ENCODE results near the gene ANKLE1. TPM values are rescaled to one million over a fixed set of nuclear protein-coding genes. Genes with fewer than 3 reads are reported as not detected.

Gene ANKLE1, protein sequence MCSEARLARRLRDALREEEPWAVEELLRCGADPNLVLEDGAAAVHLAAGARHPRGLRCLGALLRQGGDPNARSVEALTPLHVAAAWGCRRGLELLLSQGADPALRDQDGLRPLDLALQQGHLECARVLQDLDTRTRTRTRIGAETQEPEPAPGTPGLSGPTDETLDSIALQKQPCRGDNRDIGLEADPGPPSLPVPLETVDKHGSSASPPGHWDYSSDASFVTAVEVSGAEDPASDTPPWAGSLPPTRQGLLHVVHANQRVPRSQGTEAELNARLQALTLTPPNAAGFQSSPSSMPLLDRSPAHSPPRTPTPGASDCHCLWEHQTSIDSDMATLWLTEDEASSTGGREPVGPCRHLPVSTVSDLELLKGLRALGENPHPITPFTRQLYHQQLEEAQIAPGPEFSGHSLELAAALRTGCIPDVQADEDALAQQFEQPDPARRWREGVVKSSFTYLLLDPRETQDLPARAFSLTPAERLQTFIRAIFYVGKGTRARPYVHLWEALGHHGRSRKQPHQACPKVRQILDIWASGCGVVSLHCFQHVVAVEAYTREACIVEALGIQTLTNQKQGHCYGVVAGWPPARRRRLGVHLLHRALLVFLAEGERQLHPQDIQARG
- total RNA-seq (0.26 TPM), polyA plus RNA-seq (0.66 TPM)

DNA sequence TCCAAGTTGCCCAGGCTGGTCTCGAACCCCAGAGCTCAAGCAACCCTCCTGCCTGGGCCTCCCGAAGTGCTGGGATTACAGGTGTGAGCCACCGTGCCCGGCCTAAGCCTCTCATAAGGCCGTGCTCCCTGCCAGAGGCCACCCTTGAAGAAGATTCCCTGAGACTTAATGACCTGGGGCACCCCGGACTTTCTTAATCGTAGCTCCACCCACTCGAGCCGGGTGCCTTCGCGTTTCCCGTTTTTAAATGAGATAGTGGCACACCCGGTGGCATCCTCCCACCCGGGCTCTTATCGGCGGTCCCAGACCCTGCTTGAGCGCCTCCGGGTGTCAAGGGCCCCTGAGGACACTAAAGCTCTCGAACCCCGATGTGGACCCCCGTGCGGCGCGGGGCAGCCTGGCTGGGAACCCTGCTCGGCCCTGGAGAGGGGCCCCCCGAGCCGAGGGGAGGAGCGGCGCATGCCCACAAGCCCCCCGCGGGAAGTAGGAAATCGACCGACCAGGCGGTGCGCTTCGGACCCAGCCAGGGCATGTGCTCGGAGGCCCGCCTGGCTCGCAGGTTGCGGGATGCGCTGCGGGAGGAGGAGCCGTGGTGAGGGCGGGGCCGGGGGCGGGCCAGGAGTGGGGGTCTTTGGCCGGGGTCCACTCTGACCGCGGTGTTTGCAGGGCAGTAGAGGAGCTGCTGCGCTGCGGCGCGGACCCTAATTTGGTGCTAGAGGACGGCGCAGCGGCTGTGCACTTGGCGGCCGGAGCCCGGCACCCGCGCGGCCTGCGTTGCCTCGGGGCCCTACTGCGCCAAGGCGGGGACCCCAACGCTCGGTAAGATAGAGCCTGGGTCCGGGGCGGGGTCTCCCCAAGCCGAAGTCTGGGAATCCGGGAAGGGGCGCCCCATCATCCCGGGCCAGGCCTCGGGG lies at the start of gene ANKLE1:
TSS of gene ANKLE1 (plus strand) at position 511 of the 914 bp plus-strand sequence. CDS start at position 531, 20 bp downstream.
- peak within 1 kb of the TSS; percentile 6 for H3K4me3 ChIP-seq (ENCODE audit: low read depth, low read length)
- no peaks in the 10 kb centered on the region for H3K36me3 ChIP-seq (ENCODE audit: insufficient read depth)
- no peaks in the 10 kb centered on the region for H3K4me1 ChIP-seq (ENCODE audit: insufficient read depth)
- 6% methylated on average over 75 of the region's 75 CpGs for WGBS
- no peak within 1 kb of the TSS for H3K27ac ChIP-seq (ENCODE audit: low read depth)
- no peak for DNase-seq (ENCODE audit: extremely low spot score)

DNA sequence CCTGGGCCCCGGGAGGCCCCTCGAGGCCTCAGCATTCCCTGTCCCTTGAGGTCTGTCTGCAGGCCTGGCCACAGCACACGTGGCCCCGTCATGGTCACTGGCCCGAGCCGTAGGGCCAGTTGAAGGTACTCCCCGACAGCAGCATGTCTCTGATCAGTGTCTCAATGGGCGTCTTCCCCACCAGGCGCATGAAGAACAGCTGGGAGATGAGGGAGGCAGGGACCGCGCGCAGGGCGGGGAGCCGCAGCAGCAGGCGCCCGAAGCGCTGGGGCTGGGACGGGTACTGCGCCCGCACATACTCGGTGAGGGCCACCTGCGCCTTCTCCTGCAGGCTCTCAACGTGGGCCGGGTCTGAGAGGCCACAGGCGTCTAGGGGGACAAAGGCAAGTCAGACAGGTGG lies 49.4 kb upstream of the ANKLE1 start:
- Histone ChIP-seq H3K4me3 (ENCODE audit: low read depth, low read length) (no peak overlapping the region), H3K4me1 (ENCODE audit: insufficient read depth) (peaks cover 5% of the 10 kb centered on the region), H3K36me3 (ENCODE audit: insufficient read depth) (no peaks in the 10 kb centered on the region), H3K27ac (ENCODE audit: low read depth) (no peak overlapping the region)
- 91% methylated on average over 25 of the region's 25 CpGs for WGBS
- no peak for DNase-seq (ENCODE audit: extremely low spot score)

DNA sequence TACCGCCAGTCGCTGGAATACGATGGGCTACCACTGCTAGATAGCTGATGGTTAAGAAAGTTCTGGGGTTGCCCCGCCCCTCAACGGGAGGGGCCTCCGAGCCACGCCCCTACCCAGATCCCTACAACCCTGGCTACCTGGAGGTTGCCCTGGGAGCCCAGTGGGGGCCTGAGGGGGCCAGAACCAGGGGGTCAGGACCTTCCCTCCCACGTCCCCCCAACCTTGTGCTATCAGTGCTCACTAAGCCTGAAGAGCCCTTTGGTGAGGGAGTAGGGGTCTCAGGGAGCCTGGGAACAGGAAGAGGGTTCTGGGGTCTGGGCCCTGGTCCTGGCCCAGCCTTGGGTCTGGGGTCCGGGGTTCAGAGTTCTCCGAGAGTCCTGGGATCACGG lies 46.8 kb upstream of the ANKLE1 start:
- peak overlapping the region; percentile 57 for H3K4me3 ChIP-seq (ENCODE audit: low read depth, low read length)
- WGBS: 28% methylated on average over 11 of the region's 11 CpGs

DNA sequence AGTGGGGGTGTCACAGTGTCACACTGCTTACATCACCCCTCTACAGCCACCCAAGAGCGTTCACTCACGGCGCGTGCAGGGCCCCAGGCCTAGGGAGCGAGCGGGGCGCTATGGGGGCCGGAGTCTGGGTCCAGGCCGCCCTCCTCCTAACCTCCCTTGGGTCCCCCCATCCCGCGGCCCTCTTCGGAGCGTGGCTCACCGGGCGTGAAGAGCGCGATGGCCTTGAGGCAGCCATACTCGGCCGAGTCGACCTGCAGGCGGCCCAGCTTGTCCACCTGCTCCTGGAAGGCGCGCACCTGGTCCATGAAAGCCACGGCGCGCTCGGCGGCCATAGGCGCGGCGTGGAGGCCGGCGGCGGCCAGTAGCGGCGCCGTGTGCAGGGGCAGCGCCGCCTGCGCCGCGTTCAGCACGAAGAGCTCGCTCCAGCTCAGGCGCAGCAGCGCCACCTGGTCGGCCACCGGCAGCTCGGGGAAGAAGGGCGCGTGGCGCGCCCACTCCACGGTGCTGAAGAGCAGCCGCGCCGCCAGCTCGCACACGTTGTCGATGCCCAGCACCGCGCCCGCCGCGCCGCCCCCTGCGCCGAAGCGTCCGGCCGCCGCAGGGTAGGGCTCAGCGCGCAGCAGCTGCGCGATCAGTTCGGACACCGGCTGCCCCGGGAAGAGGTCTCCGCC lies 46.3 kb upstream of the ANKLE1 start:
- DNase-seq (ENCODE audit: extremely low spot score): no peak
- peak overlapping the region; percentile 57 for H3K4me3 ChIP-seq (ENCODE audit: low read depth, low read length)
- H3K36me3 ChIP-seq (ENCODE audit: insufficient read depth): no peaks in the 10 kb centered on the region
- 4% methylated on average over 80 of the region's 80 CpGs for WGBS
- peaks cover 5% of the 10 kb centered on the region for H3K4me1 ChIP-seq (ENCODE audit: insufficient read depth)
- peak overlapping the region; percentile 63 for H3K27ac ChIP-seq (ENCODE audit: low read depth)

More for the DNA sequence above, 46.8 kb upstream of the ANKLE1 start:
- Histone ChIP-seq H3K4me1 (ENCODE audit: insufficient read depth) (peaks cover 5% of the 10 kb centered on the region), H3K27ac (ENCODE audit: low read depth) (no peak overlapping the region), H3K36me3 (ENCODE audit: insufficient read depth) (no peaks in the 10 kb centered on the region)
- no peak for DNase-seq (ENCODE audit: extremely low spot score)

DNA sequence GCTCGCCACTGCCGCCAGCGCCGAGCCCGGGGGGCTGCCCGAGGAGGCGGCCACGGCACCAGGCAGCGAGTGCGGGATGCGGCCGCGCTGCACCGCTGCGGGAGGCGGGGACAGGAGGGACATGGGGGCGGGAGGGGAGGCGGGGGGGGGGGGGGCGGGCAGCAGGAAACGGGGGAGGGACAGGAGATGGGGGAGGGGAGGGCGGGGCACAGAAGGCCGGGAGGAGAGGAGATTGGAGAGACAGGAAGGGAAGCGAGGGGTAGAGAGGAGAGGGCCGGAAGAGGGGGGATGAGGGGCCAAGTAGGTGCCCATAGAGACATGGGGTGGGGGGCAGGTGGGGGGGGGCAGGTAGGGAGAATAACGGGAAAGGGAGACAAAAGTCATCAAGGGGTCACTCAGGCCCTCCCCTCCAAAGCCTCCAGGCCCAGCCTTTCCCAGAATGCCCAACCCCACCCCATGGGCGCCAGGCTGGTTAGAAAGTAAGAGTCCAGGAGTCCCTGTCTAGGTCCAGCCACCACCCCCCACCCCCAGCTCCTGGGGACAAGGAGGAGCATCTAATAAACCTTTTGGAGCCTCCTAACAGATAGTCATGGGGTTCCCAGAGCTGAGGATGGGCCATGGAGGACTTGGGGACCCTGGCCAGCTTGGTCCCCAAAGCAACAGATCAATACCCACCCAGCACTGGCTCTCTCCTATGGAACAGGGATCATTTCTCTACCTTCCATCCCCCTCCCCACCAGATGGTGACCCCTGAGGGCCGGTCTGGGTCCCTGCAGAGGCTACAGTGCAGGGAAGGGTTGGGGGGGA lies 45.5 kb upstream of the ANKLE1 start:
- Histone ChIP-seq H3K4me1 (ENCODE audit: insufficient read depth) (peaks cover 5% of the 10 kb centered on the region), H3K4me3 (ENCODE audit: low read depth, low read length) (peak overlapping the region; percentile 57), H3K36me3 (ENCODE audit: insufficient read depth) (no peaks in the 10 kb centered on the region), H3K27ac (ENCODE audit: low read depth) (peak overlapping the region; percentile 63)
- 7% methylated on average over 26 of the region's 27 CpGs for WGBS
- DNase-seq (ENCODE audit: extremely low spot score): no peak

DNA sequence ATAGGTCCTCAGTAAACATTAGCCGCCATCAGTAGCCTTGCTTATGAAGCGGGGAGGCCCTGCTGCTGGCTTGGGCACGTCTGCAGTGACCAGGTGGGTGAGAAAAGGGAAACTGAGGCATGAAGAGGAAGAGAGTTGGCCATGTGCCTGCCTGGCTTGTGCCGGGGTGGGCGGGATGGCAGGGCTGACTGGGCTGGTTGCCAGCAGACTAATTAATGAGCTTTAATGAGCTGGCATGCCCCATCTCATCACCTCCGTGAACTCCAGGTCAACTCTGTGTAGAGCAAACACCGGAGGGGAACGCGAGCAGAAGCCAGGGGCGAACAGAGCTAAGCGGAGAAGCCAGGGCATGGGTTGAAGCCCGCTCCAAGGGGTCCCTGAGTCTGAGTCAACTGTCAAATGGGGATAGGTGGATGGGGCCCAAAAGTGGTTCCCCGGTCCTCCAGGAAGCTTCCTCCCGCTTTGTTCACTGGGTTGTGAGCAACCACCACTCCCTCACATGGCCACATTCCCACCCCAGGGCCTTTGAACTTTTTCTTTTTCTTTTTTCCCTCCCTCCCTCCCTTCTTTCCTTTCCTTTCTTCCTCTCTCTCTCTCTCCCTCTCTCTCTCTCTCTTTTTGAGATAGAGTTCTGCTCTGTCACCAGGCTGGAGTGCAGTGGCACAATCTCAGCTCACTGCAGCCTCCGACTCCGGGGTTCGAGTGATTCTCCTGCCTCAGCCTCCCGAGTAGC lies 44.7 kb upstream of the ANKLE1 start:
- peaks cover 5% of the 10 kb centered on the region for H3K4me1 ChIP-seq (ENCODE audit: insufficient read depth)
- no peak for DNase-seq (ENCODE audit: extremely low spot score)
- 84% methylated on average over 18 of the region's 18 CpGs for WGBS
- no peak overlapping the region for H3K27ac ChIP-seq (ENCODE audit: low read depth)
- no peak overlapping the region for H3K4me3 ChIP-seq (ENCODE audit: low read depth, low read length)
- no peaks in the 10 kb centered on the region for H3K36me3 ChIP-seq (ENCODE audit: insufficient read depth)

DNA sequence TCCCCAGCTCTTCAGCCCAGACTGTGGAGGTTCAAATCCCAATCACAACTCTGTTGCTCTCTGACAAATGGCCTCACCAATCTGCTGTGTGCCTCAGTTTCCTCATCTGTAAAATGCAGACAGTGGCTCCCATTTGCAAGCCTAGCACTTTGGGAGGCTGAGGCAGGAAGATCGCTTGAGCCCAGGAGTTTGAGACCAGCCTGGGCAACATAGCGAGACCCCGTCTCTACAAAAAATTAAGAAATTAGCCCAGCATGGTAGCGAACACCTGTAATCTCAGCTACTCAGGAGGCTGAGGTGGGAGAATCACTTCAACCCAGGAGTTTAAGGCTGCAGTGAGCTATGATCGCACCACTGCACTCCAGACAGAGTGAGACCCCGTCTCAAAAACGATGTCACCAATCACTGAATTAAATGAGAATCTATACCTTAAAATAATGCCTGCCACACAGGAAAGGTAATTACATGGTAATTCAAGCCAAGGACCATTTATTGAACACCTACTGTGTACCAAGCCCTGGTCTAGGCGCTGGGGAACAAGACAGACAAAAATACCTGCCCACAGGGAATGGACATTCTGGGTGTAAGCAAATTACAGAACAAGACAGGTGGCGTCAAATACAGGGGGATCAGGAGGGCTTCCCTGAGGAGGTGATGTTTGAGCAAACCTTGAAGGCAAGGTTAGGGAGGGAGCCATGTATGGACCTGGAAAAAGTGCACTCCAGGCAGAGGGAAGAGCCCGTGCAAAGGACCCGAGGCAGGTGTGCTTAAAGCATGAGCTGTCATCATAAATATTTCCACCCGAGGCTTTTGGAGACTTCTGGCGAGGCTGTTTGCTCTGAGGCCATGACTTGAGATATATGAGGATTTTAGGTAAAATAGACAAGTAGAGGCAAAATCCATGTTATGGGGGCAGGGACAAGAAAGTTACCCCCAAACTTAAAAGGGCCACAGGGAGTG lies 43.7 kb upstream of the ANKLE1 start:
- Histone ChIP-seq H3K27ac (ENCODE audit: low read depth) (no peak overlapping the region), H3K4me1 (ENCODE audit: insufficient read depth) (peaks cover 5% of the 10 kb centered on the region), H3K36me3 (ENCODE audit: insufficient read depth) (no peaks in the 10 kb centered on the region), H3K4me3 (ENCODE audit: low read depth, low read length) (no peak overlapping the region)
- DNase-seq (ENCODE audit: extremely low spot score): no peak
- 92% methylated on average over 13 of the region's 13 CpGs for WGBS

DNA sequence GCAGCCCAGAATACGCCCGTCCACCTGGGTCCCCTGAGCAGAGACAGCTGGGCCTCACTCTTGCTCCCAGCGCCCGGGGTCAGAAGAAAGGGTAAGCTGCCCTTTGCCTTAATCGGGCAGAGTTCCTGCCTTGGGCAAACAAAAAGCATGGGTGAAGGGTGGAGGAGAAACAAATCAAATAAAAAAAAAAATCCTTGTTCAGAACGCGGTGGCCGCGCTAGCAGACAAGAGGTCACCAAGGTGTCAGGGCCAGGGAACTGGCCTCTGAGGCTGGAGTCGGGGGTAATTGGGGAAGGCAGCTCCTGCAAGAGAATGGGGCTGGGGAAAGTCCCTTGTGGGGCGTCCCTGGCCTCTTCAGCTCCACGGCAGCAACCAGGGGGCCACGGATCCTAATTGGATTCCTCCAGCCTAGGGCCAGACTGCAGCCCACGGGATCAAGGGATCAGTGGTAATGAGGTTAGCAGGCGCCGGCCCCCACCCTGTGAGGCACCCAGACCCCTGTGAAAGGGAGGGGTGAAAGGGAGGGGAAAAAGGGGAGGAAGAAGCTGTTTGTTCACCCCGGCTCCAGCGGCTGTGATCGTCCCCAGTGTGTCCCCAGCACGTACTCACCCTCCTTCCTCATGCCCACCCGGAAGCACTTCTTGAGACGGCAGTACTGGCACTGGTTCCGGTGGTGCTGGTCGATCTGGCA lies 41.5 kb upstream of the ANKLE1 start:
- H3K27ac ChIP-seq (ENCODE audit: low read depth): peak overlapping the region; percentile 30
- DNase-seq (ENCODE audit: extremely low spot score): no peak
- no peaks in the 10 kb centered on the region for H3K36me3 ChIP-seq (ENCODE audit: insufficient read depth)
- WGBS: 65% methylated on average over 24 of the region's 24 CpGs
- peaks cover 5% of the 10 kb centered on the region for H3K4me1 ChIP-seq (ENCODE audit: insufficient read depth)
- no peak overlapping the region for H3K4me3 ChIP-seq (ENCODE audit: low read depth, low read length)

DNA sequence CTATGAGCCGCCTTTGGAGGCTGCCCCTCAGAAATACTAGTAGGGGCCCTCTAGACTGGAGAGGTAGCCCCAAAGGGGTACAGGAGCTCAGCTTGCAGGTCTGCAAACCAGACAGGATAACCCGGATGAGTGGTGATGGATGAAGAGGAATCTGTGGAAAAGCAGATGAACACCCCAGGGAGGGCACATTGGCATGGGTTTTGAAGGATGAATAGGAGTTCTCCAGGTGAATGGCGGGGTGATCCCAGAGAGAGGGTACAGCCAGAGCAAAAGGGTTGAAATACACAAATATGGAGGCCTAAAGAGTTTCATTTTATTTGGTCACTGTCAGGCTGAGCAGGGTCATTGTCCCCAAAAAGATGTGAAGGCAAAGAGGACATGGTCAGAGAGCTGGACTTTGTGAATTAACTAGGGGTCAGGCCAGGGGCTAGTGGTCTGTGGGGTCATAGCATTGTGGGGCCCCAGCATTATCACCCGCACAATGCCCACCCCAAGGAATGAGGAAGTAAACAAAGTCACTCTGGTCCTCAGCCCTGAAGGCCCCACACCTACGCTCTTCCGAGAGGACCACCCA lies 40.8 kb upstream of the ANKLE1 start:
- H3K27ac ChIP-seq (ENCODE audit: low read depth): no peak overlapping the region
- DNase-seq (ENCODE audit: extremely low spot score): no peak
- no peaks in the 10 kb centered on the region for H3K36me3 ChIP-seq (ENCODE audit: insufficient read depth)
- H3K4me3 ChIP-seq (ENCODE audit: low read depth, low read length): no peak overlapping the region
- peaks cover 5% of the 10 kb centered on the region for H3K4me1 ChIP-seq (ENCODE audit: insufficient read depth)
- WGBS: 95% methylated on average over 6 of the region's 6 CpGs

DNA sequence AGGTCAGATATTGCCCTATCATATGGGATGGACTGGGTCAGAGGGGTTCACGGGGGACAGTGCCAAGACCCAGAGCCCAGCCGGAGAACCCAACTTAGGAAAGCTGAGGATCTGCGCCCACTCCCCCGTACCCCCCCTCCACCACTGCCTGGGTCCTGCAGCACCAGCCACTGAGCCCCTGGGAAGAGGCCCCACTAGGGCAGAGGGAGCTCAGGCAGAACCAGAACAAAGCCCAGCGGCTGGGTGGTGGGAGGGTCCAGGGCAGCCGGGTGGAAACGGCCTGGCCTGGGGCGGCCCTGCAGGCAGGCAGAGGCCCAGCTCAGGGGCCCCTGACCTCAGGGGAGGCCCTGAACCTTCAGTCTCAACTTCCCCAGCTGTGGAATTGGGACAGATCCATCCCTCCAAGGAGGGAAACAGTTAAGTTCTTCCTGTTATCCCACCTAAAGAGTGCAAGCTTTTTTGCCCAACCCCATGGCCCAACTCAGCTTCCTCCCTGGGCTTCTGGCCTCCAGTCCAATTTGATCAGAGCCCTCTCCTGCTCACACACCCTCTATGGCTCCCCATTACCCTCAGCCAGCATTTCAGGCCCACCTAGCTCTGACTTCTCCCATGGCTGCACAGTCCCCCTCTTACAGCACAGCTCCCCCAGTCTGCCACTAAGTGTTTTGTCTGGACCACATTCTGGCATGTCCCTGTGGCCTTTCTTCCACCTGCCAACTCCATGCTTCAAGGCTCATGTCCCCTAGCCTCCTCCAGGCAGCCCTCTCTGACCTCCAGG lies 39.1 kb upstream of the ANKLE1 start:
- no peaks in the 10 kb centered on the region for H3K4me1 ChIP-seq (ENCODE audit: insufficient read depth)
- 59% methylated on average over 8 of the region's 8 CpGs for WGBS

More for the DNA sequence above, 39.1 kb upstream of the ANKLE1 start:
- Histone ChIP-seq H3K4me3 (ENCODE audit: low read depth, low read length) (no peak overlapping the region), H3K36me3 (ENCODE audit: insufficient read depth) (no peaks in the 10 kb centered on the region), H3K27ac (ENCODE audit: low read depth) (no peak overlapping the region)
- DNase-seq (ENCODE audit: extremely low spot score): no peak
